ENCODE measurements around the gene FUT1. TPM values are rescaled to one million over a fixed set of nuclear protein-coding genes. Genes with fewer than 3 reads are reported as not detected.

FUT1 gene
- total and polyA plus RNA-seq, 10 of the 15 experiments (the other 5 are each of a cell fraction or from before 2014, with no cell fraction given) = 0.01 TPM; not detected in 9

GRCh38 chr19:48780631-48781391 lies 28.4 kb upstream of the FUT1 start:
- no peaks in the 10 kb centered on the region for H4K20me1 ChIP-seq (ENCODE audit: control insufficient read depth, insufficient read depth)
- no TSS peak for BruUV-seq (replicated peaks)
- H3K27ac ChIP-seq (ENCODE audit: control insufficient read depth, insufficient read depth) = no peak overlapping the region
- no peaks in the 10 kb centered on the region for H3K9me3 ChIP-seq (replicated peaks; ENCODE audit: control insufficient read depth, insufficient read depth, low read length)
- CTCF ChIA-PET = interaction anchor here (0.5 to 26.1 kb wide), 2 partner anchors 62 to 191 kb away, joined by 3 to 520 read pairs; partner anchors contain the start of gene HSD17B14
- no peak for FAIRE-seq
- H2AFZ ChIP-seq (ENCODE audit: control insufficient read depth, low read depth, low read length) = peak overlapping the region; percentile 71
- H3K79me2 ChIP-seq (ENCODE audit: control insufficient read depth, insufficient read depth, low read length) = no peaks in the 10 kb centered on the region
- POLR2A ChIA-PET = interaction anchor here (0.5 to 1.8 kb wide), 3 partner anchors 15 to 110 kb away, joined by 3 to 4 read pairs (median 4); no protein-coding TSS in a partner anchor
- H3K4me3 ChIP-seq = no peak overlapping the region
- peaks cover 3% of the 10 kb centered on the region; the same call in 1 of the 2 replicates for H3K4me1 ChIP-seq (ENCODE audit: control insufficient read depth, insufficient read depth, low read length)
- SMC1A ChIA-PET (ENCODE audit: uncharacterized antibody, unreplicated experiment) = interaction anchor here (0.7 to 1.4 kb wide), 4 partner anchors 12 to 140 kb away, joined by 3 to 4 read pairs (median 4); no protein-coding TSS in a partner anchor
- in situ Hi-C loops (cut with MboI) (no loop called here), intact Hi-C loops (cut with micrococcal nuclease; ENCODE audit: unreplicated experiment) (loop anchor here (5.0 kb wide), 1 partner anchor 119 kb away; no protein-coding TSS in a partner anchor)
- no peaks in the 10 kb centered on the region for H3K27me3 ChIP-seq (replicated peaks in 1 of 2; ENCODE audit: control insufficient read depth in 2 of 2, insufficient read depth in 2 of 2, low read length in 1 of 2)
- RAD21 ChIA-PET (ENCODE audit: unreplicated experiment) = interaction anchor here (2.0 kb wide), 1 partner anchor 15 kb away, joined by 7 read pairs; no protein-coding TSS in a partner anchor
- no peaks in the 10 kb centered on the region for H3K36me3 ChIP-seq (ENCODE audit: control insufficient read depth in 2 of 2, insufficient read depth in 2 of 2, low read length in 1 of 2)
- no peak overlapping the region for H3K9ac ChIP-seq (ENCODE audit: control insufficient read depth, insufficient read depth, low read length)
- peak; percentile 71 for ATAC-seq
- WGBS (ENCODE audit: insufficient coverage, insufficient replicate concordance, low lambda C conversion rate, missing lambda C conversion rate) = 18% methylated on average over 14 of the region's 14 CpGs
- DNase-seq (ENCODE audit: low read depth, low spot score) = peak; percentile 54
- no peak overlapping the region for H3K4me2 ChIP-seq (ENCODE audit: control insufficient read depth, insufficient read depth)
- TF ChIP-seq PKNOX1 (IDR thresholded peaks at IDR 0.05) (peak; percentile 82), POLR2AphosphoS2 (IDR thresholded peaks at IDR 0.05; ENCODE audit: low read depth, low read length) (no peak), MEF2B (IDR thresholded peaks at IDR 0.05; ENCODE audit: partially characterized antibody, poor library complexity, severe bottlenecking) (peak; percentile 20), RAD51 (IDR thresholded peaks at IDR 0.05) (peak; percentile 96), POLR2AphosphoS5 (IDR thresholded peaks at IDR 0.05; ENCODE audit: low read length) (no peak), KAT2A (conservative IDR thresholded peaks at IDR 0.05; ENCODE audit: control insufficient read depth, low read depth, low read length) (no peak), PBX3 (IDR thresholded peaks at IDR 0.05; ENCODE audit: insufficient replicate concordance, low read depth, low read length) (peak; percentile 52), HDAC2 (IDR thresholded peaks at IDR 0.05) (no peak), FOXK2 (IDR thresholded peaks at IDR 0.05) (peak; percentile 19; the same call in 1 of the 2 replicates), NBN (IDR thresholded peaks at IDR 0.05) (no peak), HDAC6 (IDR thresholded peaks at IDR 0.05; ENCODE audit: unreplicated experiment) (no peak), CHD4 (IDR thresholded peaks at IDR 0.05) (no peak), NRF1 (conservative IDR thresholded peaks at IDR 0.05; ENCODE audit: low read depth, low read length) (no peak), IKZF2 (IDR thresholded peaks at IDR 0.05) (peak in 1 of 2 experiments; percentile 59; a peak in 2 of 4 replicates), CHD1 (IDR thresholded peaks at IDR 0.05; ENCODE audit: low read depth, low read length) (no peak), SMAD5 (IDR thresholded peaks at IDR 0.05; ENCODE audit: low read depth) (no peak), USF1 (IDR thresholded peaks at IDR 0.05; ENCODE audit: borderline replicate concordance, extremely low read length, insufficient read depth, low read depth, low read length) (peak; percentile 33), SPI1 (IDR thresholded peaks at IDR 0.05; ENCODE audit: borderline replicate concordance, insufficient read depth, low read depth, low read length) (peak; percentile 41; the same call in 1 of the 2 replicates), IRF5 (IDR thresholded peaks at IDR 0.05; ENCODE audit: borderline replicate concordance) (no peak), IKZF1 (conservative IDR thresholded peaks at IDR 0.05) (0 out of 2 replicates have a peak, but pooled peaks have one; percentile 53)

Data from GM12878 (cell line).